ENCODE measurements around the gene ITPK1. TPM values are rescaled to one million over a fixed set of nuclear protein-coding genes. Genes with fewer than 3 reads are reported as not detected.

The ITPK1 gene
- total RNA-seq, 1 donor from 2014 or later: 32.8 TPM

- no peaks in the 10 kb centered on the region for H3K9me3 Mint-ChIP-seq (ENCODE audit: unreplicated experiment)
- TF ChIP-seq CTCF (IDR thresholded peaks at IDR 0.05): no peak
- H3K27me3 Mint-ChIP-seq (ENCODE audit: unreplicated experiment): no peaks in the 10 kb centered on the region
- H3K27ac Mint-ChIP-seq (ENCODE audit: unreplicated experiment): no peak overlapping the region
- no peaks in the 10 kb centered on the region for H3K36me3 Mint-ChIP-seq (ENCODE audit: unreplicated experiment)
- no peak for DNase-seq (ENCODE audit: extremely low spot score, unreplicated experiment)
- no peak overlapping the region for H3K4me3 Mint-ChIP-seq (ENCODE audit: unreplicated experiment)
- H3K4me1 Mint-ChIP-seq (ENCODE audit: unreplicated experiment): peaks cover 5% of the 10 kb centered on the region
Measured at GRCh38 chr14:93099196-93099595, 16.5 kb downstream of the ITPK1 start.

- no peaks in the 10 kb centered on the region for H3K36me3 Mint-ChIP-seq (ENCODE audit: unreplicated experiment)
- H3K9me3 Mint-ChIP-seq (ENCODE audit: unreplicated experiment): no peaks in the 10 kb centered on the region
- no peak overlapping the region for H3K4me3 Mint-ChIP-seq (ENCODE audit: unreplicated experiment)
- H3K27me3 Mint-ChIP-seq (ENCODE audit: unreplicated experiment): no peaks in the 10 kb centered on the region
- H3K4me1 Mint-ChIP-seq (ENCODE audit: unreplicated experiment): no peaks in the 10 kb centered on the region
- no peak for TF ChIP-seq CTCF (IDR thresholded peaks at IDR 0.05)
- H3K27ac Mint-ChIP-seq (ENCODE audit: unreplicated experiment): no peak overlapping the region
- DNase-seq (ENCODE audit: extremely low spot score, unreplicated experiment): no peak
Measured at GRCh38 chr14:93096691-93097322, 18.9 kb downstream of the ITPK1 start.

GRCh38 chr14:93095742-93096510 lies 19.8 kb downstream of the ITPK1 start:
- DNase-seq (ENCODE audit: extremely low spot score, unreplicated experiment): no peak
- no peak overlapping the region for H3K27ac Mint-ChIP-seq (ENCODE audit: unreplicated experiment)
- no peak overlapping the region for H3K4me3 Mint-ChIP-seq (ENCODE audit: unreplicated experiment)

GRCh38 chr14:93094121-93094918 lies 21.4 kb downstream of the ITPK1 start:
- no peak for DNase-seq (ENCODE audit: extremely low spot score, unreplicated experiment)
- Mint-ChIP-seq H3K9me3 (ENCODE audit: unreplicated experiment) (no peaks in the 10 kb centered on the region), H3K36me3 (ENCODE audit: unreplicated experiment) (no peaks in the 10 kb centered on the region), H3K4me1 (ENCODE audit: unreplicated experiment) (peaks cover 23% of the 10 kb centered on the region), H3K27ac (ENCODE audit: unreplicated experiment) (no peak overlapping the region), H3K27me3 (ENCODE audit: unreplicated experiment) (no peaks in the 10 kb centered on the region), H3K4me3 (ENCODE audit: unreplicated experiment) (no peak overlapping the region)
- TF ChIP-seq CTCF (IDR thresholded peaks at IDR 0.05): no peak

More at GRCh38 chr14:93095742-93096510, 19.8 kb downstream of the ITPK1 start:
- peaks cover 7% of the 10 kb centered on the region for H3K4me1 Mint-ChIP-seq (ENCODE audit: unreplicated experiment)
- no peaks in the 10 kb centered on the region for H3K36me3 Mint-ChIP-seq (ENCODE audit: unreplicated experiment)
- TF ChIP-seq CTCF (IDR thresholded peaks at IDR 0.05): no peak
- no peaks in the 10 kb centered on the region for H3K9me3 Mint-ChIP-seq (ENCODE audit: unreplicated experiment)
- H3K27me3 Mint-ChIP-seq (ENCODE audit: unreplicated experiment): no peaks in the 10 kb centered on the region
